LNCaP clone FGC (cell line): ENCODE data around the gene CDKAL1.
"Not testable (repeated sequence)": the region's sequence is repeated elsewhere in the genome, so short reads cannot be mapped to it uniquely, and the experiment has no call there.

Experiments used
- DNase-seq: peaks from one replicate; pipeline ENCODE4 v3.0.0-alpha.2; 2011; ENCODE audit warnings: low read depth
- H3K4me3 ChIP-seq: 2 replicates; pipeline ENCODE4 v1.5.1; 2011; ENCODE audit warnings: mild to moderate bottlenecking, low read depth, low read length, control low read depth
- TF ChIP-seq, protein P1 (sequence below): IDR thresholded peaks from 2 replicates; pipeline ENCODE4 v1.5.1; 2012; ENCODE audit warnings: mild to moderate bottlenecking; ENCODE audit not compliant: control insufficient read depth, insufficient read depth; ENCODE audit errors: extremely low read depth

CDKAL1 gene

DNA sequence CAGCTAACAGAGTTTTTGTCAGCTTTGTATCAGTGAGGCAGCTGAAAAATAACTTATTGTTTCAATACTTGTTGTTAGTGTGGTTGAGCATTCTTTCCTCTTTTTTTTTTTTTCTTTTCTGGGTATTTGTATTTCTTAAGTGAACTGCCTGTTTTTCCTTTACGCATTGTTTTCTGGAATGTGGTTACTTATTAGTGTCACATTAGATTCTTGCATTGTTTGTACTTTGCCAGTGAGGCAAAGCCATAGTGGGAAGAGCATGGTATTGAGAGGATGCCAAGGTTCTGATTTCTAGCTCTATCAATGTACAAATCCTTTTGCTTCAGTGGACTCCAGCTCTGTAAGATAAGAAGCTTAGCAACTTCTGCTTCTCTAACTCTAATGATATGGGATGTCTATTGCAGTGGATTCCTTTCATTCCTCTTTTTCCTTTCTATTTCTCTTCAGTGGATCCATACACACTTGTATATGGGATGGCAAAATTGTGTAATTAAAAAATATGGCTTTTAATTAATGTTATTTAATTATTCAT is 3.9 kb downstream of the CDKAL1 start:
- DNase-seq, result no peak
- no peak overlapping the region for H3K4me3 ChIP-seq
- TF ChIP-seq, protein P1, sequence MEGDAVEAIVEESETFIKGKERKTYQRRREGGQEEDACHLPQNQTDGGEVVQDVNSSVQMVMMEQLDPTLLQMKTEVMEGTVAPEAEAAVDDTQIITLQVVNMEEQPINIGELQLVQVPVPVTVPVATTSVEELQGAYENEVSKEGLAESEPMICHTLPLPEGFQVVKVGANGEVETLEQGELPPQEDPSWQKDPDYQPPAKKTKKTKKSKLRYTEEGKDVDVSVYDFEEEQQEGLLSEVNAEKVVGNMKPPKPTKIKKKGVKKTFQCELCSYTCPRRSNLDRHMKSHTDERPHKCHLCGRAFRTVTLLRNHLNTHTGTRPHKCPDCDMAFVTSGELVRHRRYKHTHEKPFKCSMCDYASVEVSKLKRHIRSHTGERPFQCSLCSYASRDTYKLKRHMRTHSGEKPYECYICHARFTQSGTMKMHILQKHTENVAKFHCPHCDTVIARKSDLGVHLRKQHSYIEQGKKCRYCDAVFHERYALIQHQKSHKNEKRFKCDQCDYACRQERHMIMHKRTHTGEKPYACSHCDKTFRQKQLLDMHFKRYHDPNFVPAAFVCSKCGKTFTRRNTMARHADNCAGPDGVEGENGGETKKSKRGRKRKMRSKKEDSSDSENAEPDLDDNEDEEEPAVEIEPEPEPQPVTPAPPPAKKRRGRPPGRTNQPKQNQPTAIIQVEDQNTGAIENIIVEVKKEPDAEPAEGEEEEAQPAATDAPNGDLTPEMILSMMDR, result no peak

DNA sequence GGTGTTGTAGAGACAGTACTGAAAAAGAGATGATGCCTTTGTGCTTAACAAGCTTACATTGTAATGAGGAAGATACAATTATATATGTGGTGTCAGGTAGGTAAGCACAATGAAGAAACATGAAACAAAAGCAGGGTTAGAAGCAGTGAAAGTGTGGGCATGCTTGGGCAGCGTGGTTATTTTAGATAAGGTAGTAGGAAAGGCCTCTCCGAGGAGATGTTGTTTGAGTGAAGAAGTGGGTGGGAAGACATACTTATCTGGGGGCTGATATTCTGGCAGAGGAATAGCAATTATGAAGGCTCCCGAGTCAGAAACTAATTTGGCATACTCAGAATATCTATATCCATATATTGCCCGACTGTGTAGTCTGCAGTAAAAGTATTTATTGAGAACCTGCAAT is 4.7 kb downstream of the CDKAL1 start:
- H3K4me3 ChIP-seq, result no peak overlapping the region
- no peak for DNase-seq
- TF ChIP-seq, protein P1, result no peak

DNA sequence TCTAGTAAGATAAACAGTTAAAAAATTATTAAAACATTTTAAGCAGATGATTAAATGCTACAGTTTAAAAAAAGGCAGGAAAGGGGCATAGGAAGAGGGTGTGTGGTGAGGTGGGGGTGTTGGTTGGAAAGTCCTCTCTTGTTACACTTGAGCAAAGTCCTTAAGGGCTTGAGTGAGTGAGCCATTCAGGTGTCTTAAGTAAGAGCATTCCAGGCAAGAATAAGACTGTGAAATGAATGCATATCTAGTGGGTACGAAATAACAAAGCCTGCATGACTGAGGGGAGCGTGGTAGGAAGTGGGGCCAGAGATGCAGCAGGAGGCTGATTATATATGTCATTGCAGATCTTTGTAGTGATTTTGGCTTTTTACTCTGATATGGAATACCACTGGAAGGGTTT is 5.1 kb downstream of the CDKAL1 start:
- no peak overlapping the region for H3K4me3 ChIP-seq
- TF ChIP-seq, protein P1, result no peak
- DNase-seq, result no peak

DNA sequence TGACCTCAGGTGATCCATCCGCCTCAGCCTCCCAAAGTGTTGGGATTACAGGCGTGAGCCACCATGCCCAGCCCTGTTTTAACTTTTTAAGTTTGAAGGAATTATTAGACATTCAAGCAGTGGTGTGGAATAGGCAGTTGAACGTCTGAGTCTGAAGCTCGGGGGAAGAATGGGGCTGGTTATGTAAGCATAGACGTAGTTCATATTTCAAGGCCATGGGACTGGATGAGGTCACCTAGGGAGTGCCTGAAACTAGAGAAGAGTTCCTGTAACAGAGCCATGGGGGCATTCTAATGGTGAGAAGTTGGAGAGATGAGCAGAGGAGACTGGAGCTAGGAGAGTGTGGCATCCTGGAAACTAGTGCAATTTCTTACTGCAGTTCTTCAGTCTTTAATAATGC is 6.4 kb downstream of the CDKAL1 start:
- DNase-seq, result no peak
- TF ChIP-seq, protein P1, result no peak

DNA sequence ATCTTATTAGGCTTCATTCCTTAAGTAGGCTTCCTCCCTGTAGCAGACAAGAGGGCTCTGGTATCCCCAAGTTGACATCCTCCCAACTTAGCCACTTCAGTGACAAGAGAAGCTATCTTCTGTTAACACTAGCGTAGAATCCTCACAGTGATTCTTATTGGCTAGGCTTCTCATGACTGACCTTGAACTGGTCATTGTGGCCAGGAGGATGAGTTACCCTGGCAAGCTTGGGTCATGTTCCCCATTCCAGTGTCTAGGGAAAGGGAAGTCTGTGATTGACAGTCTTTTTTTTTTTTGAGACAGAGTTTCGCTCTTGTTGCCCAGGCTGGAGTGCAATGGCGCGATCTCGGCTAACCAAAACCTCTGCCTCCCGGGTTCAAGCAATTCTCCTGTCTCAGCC is 7.1 kb downstream of the CDKAL1 start:
- DNase-seq, result no peak
- TF ChIP-seq, protein P1, result no peak
- no peak overlapping the region for H3K4me3 ChIP-seq

More for the DNA sequence above, 6.4 kb downstream of the CDKAL1 start:
- no peak overlapping the region for H3K4me3 ChIP-seq

DNA sequence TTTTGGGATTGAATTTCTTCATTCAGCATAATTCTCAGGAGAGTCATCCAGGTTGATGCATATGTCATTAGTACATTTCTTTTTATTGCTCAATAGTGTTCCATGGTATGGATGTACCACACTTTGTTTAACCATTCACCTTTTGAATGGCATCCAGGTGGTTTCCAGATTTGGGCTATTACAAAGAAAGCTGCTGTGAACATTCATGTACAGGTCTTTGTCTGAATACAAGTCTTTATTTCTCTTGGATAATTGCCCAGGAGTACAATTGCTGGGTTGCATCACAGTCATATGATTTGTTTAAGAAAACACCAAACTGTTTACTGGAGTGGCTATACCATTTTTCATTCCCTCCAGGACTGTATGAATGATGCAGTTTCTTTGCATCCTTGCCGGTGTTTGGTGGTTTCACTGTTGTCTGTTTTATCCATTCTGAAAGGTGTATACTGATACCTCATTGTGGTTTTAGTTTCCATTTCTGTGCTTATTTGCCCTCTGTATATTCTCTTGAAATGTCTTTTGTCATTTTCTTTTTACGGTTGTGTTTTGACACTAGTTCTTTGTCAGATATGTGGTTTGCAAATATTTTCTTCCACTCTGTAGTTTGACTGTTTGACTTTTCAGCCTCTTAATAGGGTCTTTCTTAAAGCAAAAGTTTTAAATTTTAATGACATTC is 8.8 kb downstream of the CDKAL1 start:
- H3K4me3 ChIP-seq, result no peak overlapping the region
- TF ChIP-seq, protein P1, result no peak
- DNase-seq, result peak; percentile 58

DNA sequence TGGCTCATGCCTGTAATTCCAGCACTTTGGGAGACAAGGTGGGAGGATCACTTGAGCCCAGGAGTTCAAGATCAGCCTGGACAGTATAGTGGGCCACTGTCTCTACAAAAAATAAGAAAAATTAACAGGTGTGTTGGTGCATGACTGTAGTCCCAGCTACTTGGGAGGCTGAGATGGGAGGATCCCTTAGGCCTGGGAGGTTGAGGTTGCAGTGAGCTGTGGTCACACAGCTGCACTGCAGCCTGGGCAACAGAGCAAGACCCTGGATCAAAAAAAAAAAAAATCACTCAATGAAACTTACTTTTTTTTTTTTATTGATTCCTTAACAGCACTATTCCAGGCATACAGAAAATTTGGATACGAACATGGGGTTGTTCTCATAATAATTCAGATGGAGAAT is 14.0 kb downstream of the CDKAL1 start:
- DNase-seq, result no peak
- TF ChIP-seq, protein P1, result no peak
- no peak overlapping the region for H3K4me3 ChIP-seq

DNA sequence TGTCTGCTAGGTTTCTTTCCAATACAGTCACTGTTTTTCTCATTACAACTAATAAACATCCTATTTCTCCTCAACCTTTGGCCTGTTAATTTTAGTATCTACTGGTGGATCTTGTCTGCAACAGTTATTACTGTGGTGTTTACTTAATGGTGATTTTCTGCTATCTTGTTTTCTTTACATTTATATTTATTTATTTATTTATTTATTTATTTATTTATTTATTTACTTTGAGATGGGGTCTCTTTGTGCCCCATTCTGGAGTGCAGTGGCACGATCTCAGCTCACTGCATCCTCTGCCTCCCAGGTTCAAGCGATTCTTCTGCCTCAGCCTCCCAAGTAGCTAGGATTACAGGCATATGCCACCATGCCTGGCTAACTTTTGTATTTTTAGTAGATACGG is 15.1 kb downstream of the CDKAL1 start:
- DNase-seq, H3K4me3 ChIP-seq: not testable (repeated sequence)
